ENCODE measurements around the gene SUMO2.

Gene SUMO2

GRCh38 chr17:75124041-75124818, 58.5 kb downstream of the SUMO2 start:
- DNase-seq (ENCODE audit: low read depth): peak; percentile 46

GRCh38 chr17:75118307-75118706, 64.5 kb downstream of the SUMO2 start:
- no peak for DNase-seq (ENCODE audit: low read depth)

- no peak for DNase-seq (ENCODE audit: low read depth)
These were observed 66.0 kb downstream of the SUMO2 start for GRCh38 chr17:75116737-75117136.

Data from activated T-cell treated with anti-CD3 and anti-CD28 coated beads for 1 hour (primary cell).